Ishikawa (cell line): ENCODE measurements around the gene CYTL1.

ENCODE experiments used
- CEBPB ChIP-seq: IDR thresholded peaks from 2 replicates; pipeline ENCODE4 v1.6.1; 2012
- CREB1 ChIP-seq: IDR thresholded peaks from 2 replicates; pipeline ENCODE4 v1.6.1; 2012; ENCODE audit warnings: low read depth
- EP300 ChIP-seq: IDR thresholded peaks from 2 replicates; pipeline ENCODE4 v1.6.1; 2012; ENCODE audit warnings: borderline replicate concordance
- FOXM1 ChIP-seq: IDR thresholded peaks from 2 replicates; pipeline ENCODE4 v1.6.1; 2012; ENCODE audit warnings: low read depth, borderline replicate concordance
- MAX ChIP-seq: IDR thresholded peaks from 2 replicates; pipeline ENCODE4 v1.6.1; 2012
- NFIC ChIP-seq: IDR thresholded peaks from 2 replicates; pipeline ENCODE4 v1.6.1; 2012
- RAD21 ChIP-seq: IDR thresholded peaks from 2 replicates; pipeline ENCODE4 v1.6.1; 2012; ENCODE audit warnings: low read depth
- TAF1 ChIP-seq: IDR thresholded peaks from 2 replicates; pipeline ENCODE4 v1.6.1; 2012; ENCODE audit warnings: low read depth, mild to moderate bottlenecking
- USF1 ChIP-seq: IDR thresholded peaks from 2 replicates; pipeline ENCODE4 v1.6.1; 2012
- YY1 ChIP-seq: IDR thresholded peaks from 2 replicates; pipeline ENCODE4 v1.6.1; 2012; ENCODE audit warnings: low read depth

GRCh38 chr4:4969298-4969697 lies 50.0 kb downstream of the CYTL1 start:
- TF ChIP-seq CEBPB (no peak), EP300 (no peak), MAX (no peak), RAD21 (no peak), TAF1 (no peak), NFIC (no peak), USF1 (no peak), FOXM1 (no peak), YY1 (no peak), CREB1 (no peak)
